GM23338 (cell line): Measurements from ENCODE around the gene PPP6R3.

Experiments
- EZH2 ChIP-seq: fragments of 200-600 bp; sonication (generic); IDR thresholded peaks from one replicate; pipeline ENCODE4 v1.8.0; 2017; ENCODE audit warnings: antibody characterized with exemption, mild to moderate bottlenecking, low read depth; ENCODE audit not compliant: unreplicated experiment
- POLR2AphosphoS5 ChIP-seq: IDR thresholded peaks from 2 replicates; pipeline ENCODE4 v1.6.1; 2016; ENCODE audit warnings: antibody characterized with exemption, low read depth
- STAT1 ChIP-seq: IDR thresholded peaks from one replicate; pipeline ENCODE4 v1.6.1; 2016; ENCODE audit warnings: antibody characterized with exemption; ENCODE audit not compliant: unreplicated experiment
- TF ChIP-seq, protein P1 (sequence below), 2 experiments: fragments of 200-600 bp in 1 of 2; sonication (generic) in 1 of 2; conservative IDR thresholded peaks; 2 replicates each; pipeline versions ENCODE4 v1.5.1 to v1.6.1; 2016 to 2017; ENCODE audit warnings: antibody characterized with exemption in 2 of 2, low read depth in 2 of 2, mild to moderate bottlenecking in 2 of 2, moderate library complexity in 1 of 2
- TF ChIP-seq, protein P2 (sequence below): IDR thresholded peaks from one replicate; pipeline ENCODE4 v1.6.1; 2018; ENCODE audit warnings: antibody characterized with exemption; ENCODE audit not compliant: unreplicated experiment
- TF ChIP-seq, protein P3 (sequence below): fragments of 250-450 bp; sonication (Bioruptor Pico); IDR thresholded peaks from 2 replicates; pipeline ENCODE4 v1.5.0; 2020; ENCODE audit warnings: mild to moderate bottlenecking, moderate library complexity

DNA sequence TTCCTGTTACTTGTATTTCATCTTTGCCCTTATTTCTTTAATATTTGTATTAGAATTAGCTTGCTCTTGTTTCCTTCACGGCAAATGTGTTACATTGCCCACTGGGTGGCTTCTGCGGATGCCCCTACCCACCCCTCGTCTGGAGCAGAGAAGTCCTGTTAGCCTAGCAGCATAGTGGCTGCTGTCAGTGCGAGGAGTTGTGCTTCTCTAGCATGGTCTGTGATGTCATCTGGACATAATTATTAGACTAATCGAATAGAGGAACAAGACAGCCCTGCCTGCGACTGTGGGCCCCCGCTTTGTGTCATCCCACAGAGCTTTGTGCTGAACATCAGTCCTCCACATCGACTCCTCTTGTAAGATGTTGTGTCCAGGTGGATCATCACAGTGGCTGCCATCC, 74.5 kb downstream of the PPP6R3 start:
- TF ChIP-seq, protein P1, sequence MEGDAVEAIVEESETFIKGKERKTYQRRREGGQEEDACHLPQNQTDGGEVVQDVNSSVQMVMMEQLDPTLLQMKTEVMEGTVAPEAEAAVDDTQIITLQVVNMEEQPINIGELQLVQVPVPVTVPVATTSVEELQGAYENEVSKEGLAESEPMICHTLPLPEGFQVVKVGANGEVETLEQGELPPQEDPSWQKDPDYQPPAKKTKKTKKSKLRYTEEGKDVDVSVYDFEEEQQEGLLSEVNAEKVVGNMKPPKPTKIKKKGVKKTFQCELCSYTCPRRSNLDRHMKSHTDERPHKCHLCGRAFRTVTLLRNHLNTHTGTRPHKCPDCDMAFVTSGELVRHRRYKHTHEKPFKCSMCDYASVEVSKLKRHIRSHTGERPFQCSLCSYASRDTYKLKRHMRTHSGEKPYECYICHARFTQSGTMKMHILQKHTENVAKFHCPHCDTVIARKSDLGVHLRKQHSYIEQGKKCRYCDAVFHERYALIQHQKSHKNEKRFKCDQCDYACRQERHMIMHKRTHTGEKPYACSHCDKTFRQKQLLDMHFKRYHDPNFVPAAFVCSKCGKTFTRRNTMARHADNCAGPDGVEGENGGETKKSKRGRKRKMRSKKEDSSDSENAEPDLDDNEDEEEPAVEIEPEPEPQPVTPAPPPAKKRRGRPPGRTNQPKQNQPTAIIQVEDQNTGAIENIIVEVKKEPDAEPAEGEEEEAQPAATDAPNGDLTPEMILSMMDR (conservative IDR thresholded peaks at IDR 0.05; ENCODE audit: low read depth in 2 of 2) = no peak; a peak in 1 of 4 replicates
- no peak for TF ChIP-seq POLR2AphosphoS5
- TF ChIP-seq, protein P2, sequence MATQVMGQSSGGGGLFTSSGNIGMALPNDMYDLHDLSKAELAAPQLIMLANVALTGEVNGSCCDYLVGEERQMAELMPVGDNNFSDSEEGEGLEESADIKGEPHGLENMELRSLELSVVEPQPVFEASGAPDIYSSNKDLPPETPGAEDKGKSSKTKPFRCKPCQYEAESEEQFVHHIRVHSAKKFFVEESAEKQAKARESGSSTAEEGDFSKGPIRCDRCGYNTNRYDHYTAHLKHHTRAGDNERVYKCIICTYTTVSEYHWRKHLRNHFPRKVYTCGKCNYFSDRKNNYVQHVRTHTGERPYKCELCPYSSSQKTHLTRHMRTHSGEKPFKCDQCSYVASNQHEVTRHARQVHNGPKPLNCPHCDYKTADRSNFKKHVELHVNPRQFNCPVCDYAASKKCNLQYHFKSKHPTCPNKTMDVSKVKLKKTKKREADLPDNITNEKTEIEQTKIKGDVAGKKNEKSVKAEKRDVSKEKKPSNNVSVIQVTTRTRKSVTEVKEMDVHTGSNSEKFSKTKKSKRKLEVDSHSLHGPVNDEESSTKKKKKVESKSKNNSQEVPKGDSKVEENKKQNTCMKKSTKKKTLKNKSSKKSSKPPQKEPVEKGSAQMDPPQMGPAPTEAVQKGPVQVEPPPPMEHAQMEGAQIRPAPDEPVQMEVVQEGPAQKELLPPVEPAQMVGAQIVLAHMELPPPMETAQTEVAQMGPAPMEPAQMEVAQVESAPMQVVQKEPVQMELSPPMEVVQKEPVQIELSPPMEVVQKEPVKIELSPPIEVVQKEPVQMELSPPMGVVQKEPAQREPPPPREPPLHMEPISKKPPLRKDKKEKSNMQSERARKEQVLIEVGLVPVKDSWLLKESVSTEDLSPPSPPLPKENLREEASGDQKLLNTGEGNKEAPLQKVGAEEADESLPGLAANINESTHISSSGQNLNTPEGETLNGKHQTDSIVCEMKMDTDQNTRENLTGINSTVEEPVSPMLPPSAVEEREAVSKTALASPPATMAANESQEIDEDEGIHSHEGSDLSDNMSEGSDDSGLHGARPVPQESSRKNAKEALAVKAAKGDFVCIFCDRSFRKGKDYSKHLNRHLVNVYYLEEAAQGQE = no peak
- TF ChIP-seq EZH2 = no peak
- TF ChIP-seq STAT1 = no peak
- TF ChIP-seq, protein P3, sequence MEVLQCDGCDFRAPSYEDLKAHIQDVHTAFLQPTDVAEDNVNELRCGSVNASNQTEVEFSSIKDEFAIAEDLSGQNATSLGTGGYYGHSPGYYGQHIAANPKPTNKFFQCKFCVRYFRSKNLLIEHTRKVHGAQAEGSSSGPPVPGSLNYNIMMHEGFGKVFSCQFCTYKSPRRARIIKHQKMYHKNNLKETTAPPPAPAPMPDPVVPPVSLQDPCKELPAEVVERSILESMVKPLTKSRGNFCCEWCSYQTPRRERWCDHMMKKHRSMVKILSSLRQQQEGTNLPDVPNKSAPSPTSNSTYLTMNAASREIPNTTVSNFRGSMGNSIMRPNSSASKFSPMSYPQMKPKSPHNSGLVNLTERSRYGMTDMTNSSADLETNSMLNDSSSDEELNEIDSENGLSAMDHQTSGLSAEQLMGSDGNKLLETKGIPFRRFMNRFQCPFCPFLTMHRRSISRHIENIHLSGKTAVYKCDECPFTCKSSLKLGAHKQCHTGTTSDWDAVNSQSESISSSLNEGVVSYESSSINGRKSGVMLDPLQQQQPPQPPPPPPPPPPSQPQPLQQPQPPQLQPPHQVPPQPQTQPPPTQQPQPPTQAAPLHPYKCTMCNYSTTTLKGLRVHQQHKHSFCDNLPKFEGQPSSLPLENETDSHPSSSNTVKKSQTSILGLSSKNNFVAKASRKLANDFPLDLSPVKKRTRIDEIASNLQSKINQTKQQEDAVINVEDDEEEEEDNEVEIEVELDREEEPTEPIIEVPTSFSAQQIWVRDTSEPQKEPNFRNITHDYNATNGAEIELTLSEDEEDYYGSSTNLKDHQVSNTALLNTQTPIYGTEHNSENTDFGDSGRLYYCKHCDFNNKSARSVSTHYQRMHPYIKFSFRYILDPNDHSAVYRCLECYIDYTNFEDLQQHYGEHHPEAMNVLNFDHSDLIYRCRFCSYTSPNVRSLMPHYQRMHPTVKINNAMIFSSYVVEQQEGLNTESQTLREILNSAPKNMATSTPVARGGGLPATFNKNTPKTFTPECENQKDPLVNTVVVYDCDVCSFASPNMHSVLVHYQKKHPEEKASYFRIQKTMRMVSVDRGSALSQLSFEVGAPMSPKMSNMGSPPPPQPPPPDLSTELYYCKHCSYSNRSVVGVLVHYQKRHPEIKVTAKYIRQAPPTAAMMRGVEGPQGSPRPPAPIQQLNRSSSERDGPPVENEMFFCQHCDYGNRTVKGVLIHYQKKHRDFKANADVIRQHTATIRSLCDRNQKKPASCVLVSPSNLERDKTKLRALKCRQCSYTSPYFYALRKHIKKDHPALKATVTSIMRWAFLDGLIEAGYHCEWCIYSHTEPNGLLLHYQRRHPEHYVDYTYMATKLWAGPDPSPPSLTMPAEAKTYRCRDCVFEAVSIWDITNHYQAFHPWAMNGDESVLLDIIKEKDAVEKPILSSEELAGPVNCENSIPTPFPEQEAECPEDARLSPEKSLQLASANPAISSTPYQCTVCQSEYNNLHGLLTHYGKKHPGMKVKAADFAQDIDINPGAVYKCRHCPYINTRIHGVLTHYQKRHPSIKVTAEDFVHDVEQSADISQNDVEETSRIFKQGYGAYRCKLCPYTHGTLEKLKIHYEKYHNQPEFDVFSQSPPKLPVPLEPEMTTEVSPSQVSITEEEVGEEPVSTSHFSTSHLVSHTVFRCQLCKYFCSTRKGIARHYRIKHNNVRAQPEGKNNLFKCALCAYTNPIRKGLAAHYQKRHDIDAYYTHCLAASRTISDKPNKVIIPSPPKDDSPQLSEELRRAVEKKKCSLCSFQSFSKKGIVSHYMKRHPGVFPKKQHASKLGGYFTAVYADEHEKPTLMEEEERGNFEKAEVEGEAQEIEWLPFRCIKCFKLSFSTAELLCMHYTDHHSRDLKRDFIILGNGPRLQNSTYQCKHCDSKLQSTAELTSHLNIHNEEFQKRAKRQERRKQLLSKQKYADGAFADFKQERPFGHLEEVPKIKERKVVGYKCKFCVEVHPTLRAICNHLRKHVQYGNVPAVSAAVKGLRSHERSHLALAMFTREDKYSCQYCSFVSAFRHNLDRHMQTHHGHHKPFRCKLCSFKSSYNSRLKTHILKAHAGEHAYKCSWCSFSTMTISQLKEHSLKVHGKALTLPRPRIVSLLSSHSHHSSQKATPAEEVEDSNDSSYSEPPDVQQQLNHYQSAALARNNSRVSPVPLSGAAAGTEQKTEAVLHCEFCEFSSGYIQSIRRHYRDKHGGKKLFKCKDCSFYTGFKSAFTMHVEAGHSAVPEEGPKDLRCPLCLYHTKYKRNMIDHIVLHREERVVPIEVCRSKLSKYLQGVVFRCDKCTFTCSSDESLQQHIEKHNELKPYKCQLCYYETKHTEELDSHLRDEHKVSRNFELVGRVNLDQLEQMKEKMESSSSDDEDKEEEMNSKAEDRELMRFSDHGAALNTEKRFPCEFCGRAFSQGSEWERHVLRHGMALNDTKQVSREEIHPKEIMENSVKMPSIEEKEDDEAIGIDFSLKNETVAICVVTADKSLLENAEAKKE = no peak
